Neural cell (in vitro differentiated cells): ENCODE results near the gene UBXN4.

Experiments used
- CTCF ChIP-seq: fragments of 450-650 bp; IDR thresholded peaks from 2 replicates; pipeline ENCODE4 v1.5.1; 2014; ENCODE audit warnings: antibody characterized with exemption, mild to moderate bottlenecking, moderate library complexity; ENCODE audit not compliant: poor library complexity, severe bottlenecking
- POLR2AphosphoS5 ChIP-seq: IDR thresholded peaks from 2 replicates; pipeline ENCODE4 v1.6.1; 2012

GRCh38 chr2:135733045-135733444, 8.6 kb upstream of the UBXN4 start:
- TF ChIP-seq CTCF (no peak), POLR2AphosphoS5 (no peak)
